Inflammatory macrophage treated with lipopolysaccharide for 1 hour (primary cell): ENCODE results near the gene BFSP2.

Experiments
- DNase-seq, 2 donors: peaks; one replicate each; pipeline ENCODE4 v3.0.0-alpha.2; 2020 to 2022

BFSP2 gene

GRCh38 chr3:133400006-133400515 lies at the start of gene BFSP2:
TSS of gene BFSP2 (plus strand) at chr3:133400056. CDS start at chr3:133400084, 28 bp downstream.
- no peak for DNase-seq

GRCh38 chr3:133354721-133355120 lies 45.1 kb upstream of the BFSP2 start:
- no peak for DNase-seq

GRCh38 chr3:133360476-133360875 lies 39.4 kb upstream of the BFSP2 start:
- DNase-seq = no peak

- no peak for DNase-seq
Measured at GRCh38 chr3:133361011-133361410, 38.8 kb upstream of the BFSP2 start.

GRCh38 chr3:133361435-133361834 lies 38.4 kb upstream of the BFSP2 start:
- no peak for DNase-seq

- DNase-seq = no peak
Measured at GRCh38 chr3:133362539-133362938, 37.3 kb upstream of the BFSP2 start.

GRCh38 chr3:133364704-133365103 lies 35.2 kb upstream of the BFSP2 start:
- DNase-seq = no peak

GRCh38 chr3:133366921-133367320 lies 32.9 kb upstream of the BFSP2 start:
- no peak for DNase-seq

GRCh38 chr3:133367403-133367802 lies 32.5 kb upstream of the BFSP2 start:
- no peak for DNase-seq

- no peak for DNase-seq
Measured at GRCh38 chr3:133367956-133368355, 31.9 kb upstream of the BFSP2 start.

- no peak for DNase-seq
Measured at GRCh38 chr3:133368371-133369067, 31.3 kb upstream of the BFSP2 start.

GRCh38 chr3:133369068-133369440 lies 30.8 kb upstream of the BFSP2 start:
- DNase-seq = no peak

- no peak for DNase-seq
Measured at GRCh38 chr3:133371181-133371580, 28.7 kb upstream of the BFSP2 start.

- no peak for DNase-seq
Measured at GRCh38 chr3:133371676-133372075, 28.2 kb upstream of the BFSP2 start.

- no peak for DNase-seq
Measured at GRCh38 chr3:133374708-133375402, 25.0 kb upstream of the BFSP2 start.

- DNase-seq = no peak
Measured at GRCh38 chr3:133375403-133375745, 24.5 kb upstream of the BFSP2 start.

GRCh38 chr3:133376810-133377209 lies 23.0 kb upstream of the BFSP2 start:
- DNase-seq = no peak

GRCh38 chr3:133377396-133377795 lies 22.5 kb upstream of the BFSP2 start:
- DNase-seq = peak; percentile 18 to 44

- DNase-seq = no peak
Measured at GRCh38 chr3:133379926-133380325, 19.9 kb upstream of the BFSP2 start.

- no peak for DNase-seq
Measured at GRCh38 chr3:133380481-133381225, 19.2 kb upstream of the BFSP2 start.

- no peak for DNase-seq
Measured at GRCh38 chr3:133381346-133382109, 18.3 kb upstream of the BFSP2 start.

GRCh38 chr3:133383175-133383574 lies 16.7 kb upstream of the BFSP2 start:
- DNase-seq = no peak

GRCh38 chr3:133383741-133384140 lies 16.1 kb upstream of the BFSP2 start:
- no peak for DNase-seq
